ENCODE measurements around the gene SRP14. TPM values are rescaled to one million over a fixed set of nuclear protein-coding genes. Genes with fewer than 3 reads are reported as not detected.
"Not testable (repeated sequence)": the region's sequence is repeated elsewhere in the genome, so short reads cannot be mapped to it uniquely, and the experiment has no call there.

SRP14 gene
- total RNA-seq, 2 donors from 2014 or later = 179 to 219 TPM

DNA sequence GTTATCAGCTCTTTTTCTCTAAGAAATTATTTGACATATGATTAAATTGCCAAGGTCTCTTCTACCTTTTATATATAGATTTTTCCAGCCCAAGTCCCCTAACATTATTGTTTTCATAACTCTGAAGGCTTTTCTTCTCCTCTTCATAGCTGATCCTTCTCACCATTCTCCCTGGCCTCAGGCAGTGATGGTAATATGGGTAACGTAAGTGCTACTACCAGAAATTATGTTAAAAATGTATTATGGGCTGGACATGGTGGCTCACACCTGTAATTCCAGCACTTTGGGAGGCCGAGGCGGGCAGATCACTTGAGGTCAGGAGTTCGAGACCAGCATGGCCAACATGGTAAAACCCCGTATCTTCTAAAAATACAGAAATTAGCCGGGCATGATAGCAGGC lies 40.5 kb upstream of the SRP14 start:
- no peak overlapping the region for H3K27ac ChIP-seq
- TF ChIP-seq, protein P1, sequence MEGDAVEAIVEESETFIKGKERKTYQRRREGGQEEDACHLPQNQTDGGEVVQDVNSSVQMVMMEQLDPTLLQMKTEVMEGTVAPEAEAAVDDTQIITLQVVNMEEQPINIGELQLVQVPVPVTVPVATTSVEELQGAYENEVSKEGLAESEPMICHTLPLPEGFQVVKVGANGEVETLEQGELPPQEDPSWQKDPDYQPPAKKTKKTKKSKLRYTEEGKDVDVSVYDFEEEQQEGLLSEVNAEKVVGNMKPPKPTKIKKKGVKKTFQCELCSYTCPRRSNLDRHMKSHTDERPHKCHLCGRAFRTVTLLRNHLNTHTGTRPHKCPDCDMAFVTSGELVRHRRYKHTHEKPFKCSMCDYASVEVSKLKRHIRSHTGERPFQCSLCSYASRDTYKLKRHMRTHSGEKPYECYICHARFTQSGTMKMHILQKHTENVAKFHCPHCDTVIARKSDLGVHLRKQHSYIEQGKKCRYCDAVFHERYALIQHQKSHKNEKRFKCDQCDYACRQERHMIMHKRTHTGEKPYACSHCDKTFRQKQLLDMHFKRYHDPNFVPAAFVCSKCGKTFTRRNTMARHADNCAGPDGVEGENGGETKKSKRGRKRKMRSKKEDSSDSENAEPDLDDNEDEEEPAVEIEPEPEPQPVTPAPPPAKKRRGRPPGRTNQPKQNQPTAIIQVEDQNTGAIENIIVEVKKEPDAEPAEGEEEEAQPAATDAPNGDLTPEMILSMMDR (IDR thresholded peaks at IDR 0.05) = no peak
- DNase-seq (ENCODE audit: low spot score) (no peak), ATAC-seq (ENCODE audit: insufficient number of reproducible peaks, low FRiP score, low read depth) (no peak)
- H3K9me3 ChIP-seq = no peaks in the 10 kb centered on the region
- no peaks in the 10 kb centered on the region for H3K36me3 ChIP-seq
- H3K4me1 ChIP-seq (ENCODE audit: control insufficient read depth in 1 of 2, low read depth in 2 of 2) = peaks cover 17 to 23% of the 10 kb centered on the region in 2 donors
- no peak overlapping the region for H3K4me3 ChIP-seq
- H3K27me3 ChIP-seq (replicated peaks; ENCODE audit: insufficient read depth) = no peaks in the 10 kb centered on the region

DNA sequence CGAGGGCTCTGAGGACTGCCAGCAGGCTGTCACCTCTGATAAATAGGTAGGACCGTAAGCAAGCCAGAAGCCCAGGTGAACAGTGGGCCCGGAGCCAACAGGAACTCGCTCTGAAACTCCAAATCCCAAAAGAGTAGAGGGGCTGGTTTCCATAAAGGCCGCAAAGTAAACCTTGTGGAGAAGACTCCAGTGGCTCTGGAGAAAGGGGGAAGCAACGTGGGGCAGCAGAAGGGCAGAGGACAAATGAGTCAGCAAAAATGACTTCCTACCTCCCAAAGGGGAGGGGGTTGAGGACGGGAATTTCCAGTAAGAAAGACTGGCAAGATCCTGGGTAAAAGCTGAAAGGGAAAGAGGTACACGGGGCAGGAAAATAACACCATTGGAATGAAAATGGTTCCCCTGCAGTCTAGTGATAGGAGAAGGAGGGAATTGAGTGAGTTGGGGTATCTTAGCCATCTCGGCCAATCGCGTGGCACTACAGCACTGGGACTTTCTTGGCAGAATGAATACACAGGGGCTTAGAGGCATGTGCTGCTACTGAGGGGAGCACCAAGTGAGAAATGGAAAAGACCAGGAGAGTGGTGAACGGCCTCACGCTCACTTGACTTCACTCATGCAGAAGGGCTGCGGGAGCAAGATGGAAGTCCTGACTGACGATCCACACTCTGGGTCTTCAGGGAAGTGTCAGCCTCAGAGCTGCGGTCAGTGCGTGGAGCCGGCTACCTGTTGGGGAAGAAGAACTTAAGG lies 36.5 kb upstream of the SRP14 start:
- DNase-seq (ENCODE audit: low spot score) = no peak
- ATAC-seq (ENCODE audit: insufficient number of reproducible peaks, low FRiP score, low read depth) = no peak
- Histone ChIP-seq H3K36me3 (no peaks in the 10 kb centered on the region), H3K4me1 (ENCODE audit: control insufficient read depth in 1 of 2, low read depth in 2 of 2) (peaks cover 0 to 3% of the 10 kb centered on the region in 2 donors), H3K4me3 (no peak overlapping the region), H3K27me3 (replicated peaks; ENCODE audit: insufficient read depth) (no peaks in the 10 kb centered on the region), H3K27ac (no peak overlapping the region), H3K9me3 (no peaks in the 10 kb centered on the region)
- TF ChIP-seq, protein P1 (IDR thresholded peaks at IDR 0.05) = no peak

DNA sequence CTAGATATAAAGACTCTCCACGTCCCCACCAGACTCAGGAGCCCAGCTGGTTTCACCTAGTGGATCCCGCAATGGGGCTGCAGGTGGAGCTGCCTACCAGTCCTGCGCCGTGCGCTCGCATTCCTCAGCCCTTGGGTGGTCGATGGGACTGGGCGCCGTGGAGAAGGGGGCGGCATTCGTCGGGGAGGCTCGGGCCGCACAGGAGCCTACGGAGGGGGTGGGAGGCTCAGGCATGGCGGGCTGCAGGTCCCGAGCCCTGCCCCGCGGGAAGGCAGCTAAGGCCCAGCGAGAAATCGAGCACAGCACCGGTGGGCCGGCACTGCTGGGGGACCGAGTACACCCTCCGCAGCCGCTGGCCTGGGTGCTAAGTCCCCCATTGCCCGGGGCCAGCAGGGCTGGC lies 35.7 kb upstream of the SRP14 start:
- H3K27ac ChIP-seq; ATAC-seq (ENCODE audit: insufficient number of reproducible peaks, low FRiP score, low read depth); H3K36me3 ChIP-seq; H3K9me3 ChIP-seq; H3K4me1 ChIP-seq (ENCODE audit: control insufficient read depth in 1 of 2, low read depth in 2 of 2); DNase-seq (ENCODE audit: low spot score); H3K27me3 ChIP-seq (replicated peaks; ENCODE audit: insufficient read depth); H3K4me3 ChIP-seq: not testable (repeated sequence)

DNA sequence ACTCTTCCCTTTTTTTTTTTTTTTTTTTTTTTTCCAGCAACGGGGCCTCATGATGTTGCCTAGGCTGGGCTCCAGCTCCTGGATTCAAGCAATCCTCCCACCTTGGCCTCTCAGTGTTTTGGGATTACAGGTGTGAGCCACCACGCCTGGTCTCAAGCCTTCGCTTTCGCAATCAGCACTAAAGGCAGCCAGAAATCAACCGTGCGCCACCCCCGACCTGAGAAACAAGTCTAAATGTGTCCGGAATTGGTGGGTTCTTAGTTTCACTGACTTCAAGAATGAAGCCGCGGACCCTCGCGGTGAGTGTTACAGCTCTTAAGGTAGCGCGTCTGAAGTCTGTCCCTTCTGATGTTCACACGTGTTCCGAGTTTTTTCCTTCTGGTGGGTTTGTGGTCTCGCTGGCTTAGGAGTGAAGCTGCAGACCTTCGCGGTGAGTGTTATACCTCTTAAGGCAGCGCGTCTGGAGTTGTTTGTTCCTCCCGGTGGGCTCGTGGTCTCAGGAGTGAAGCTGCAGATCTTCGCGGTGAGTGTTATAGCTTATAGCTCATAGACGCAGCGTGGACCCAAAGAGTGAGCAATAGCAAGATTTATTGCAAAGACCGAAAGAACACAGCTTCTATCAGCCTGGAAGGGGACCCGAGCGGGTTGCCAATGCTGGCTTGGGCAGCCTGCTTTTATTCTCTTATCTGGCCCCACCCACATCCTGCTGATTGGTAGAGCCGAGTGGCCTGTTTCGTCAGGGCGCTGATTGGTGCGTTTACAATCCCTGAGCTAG lies 34.9 kb upstream of the SRP14 start:
- not testable (repeated sequence) for ATAC-seq (ENCODE audit: insufficient number of reproducible peaks, low FRiP score, low read depth); H3K27ac ChIP-seq; H3K4me3 ChIP-seq; H3K9me3 ChIP-seq; H3K27me3 ChIP-seq (replicated peaks; ENCODE audit: insufficient read depth); DNase-seq (ENCODE audit: low spot score); H3K36me3 ChIP-seq
- peaks cover 10 to 12% of the 10 kb centered on the region in 2 donors for H3K4me1 ChIP-seq (ENCODE audit: control insufficient read depth in 1 of 2, low read depth in 2 of 2)

DNA sequence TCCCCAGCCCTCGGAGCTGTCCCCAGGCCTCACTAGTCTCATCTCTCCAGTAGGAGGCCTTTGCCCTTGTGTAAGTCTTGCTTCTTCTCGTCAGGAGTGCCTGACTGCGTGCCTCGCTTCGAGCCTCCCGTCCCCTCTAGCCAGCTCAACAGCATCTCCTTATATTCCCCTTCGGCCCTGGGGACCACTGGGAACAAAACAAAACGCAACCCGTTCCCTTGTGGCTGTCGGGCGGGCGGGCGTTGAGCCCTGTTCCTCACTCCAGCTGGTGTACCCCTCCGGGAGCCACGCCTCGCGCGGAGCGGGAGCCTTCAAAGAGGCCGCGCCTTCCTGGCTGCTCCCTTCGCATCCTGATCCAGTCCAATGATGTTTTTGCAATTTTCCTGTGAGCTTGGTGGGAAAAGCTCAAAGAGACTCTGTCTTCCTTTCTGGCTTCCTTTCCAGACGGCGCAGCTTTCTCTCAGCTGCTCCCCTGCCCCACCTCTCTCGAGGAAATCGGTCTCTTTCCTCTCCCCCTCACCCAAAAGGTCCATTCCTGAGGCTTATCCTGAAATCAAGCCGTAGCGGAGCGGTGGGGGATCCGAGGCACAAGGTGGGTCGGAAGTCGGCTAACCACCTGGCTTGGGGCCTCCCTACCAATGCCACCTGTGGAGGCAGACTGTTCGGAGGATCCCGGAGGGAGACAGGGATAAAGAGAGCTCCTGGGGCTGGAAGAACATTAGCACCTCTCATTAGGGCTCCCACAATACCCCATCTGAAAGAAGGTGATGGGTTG lies 33.4 kb upstream of the SRP14 start:
- Histone ChIP-seq H3K27me3 (replicated peaks; ENCODE audit: insufficient read depth) (no peaks in the 10 kb centered on the region), H3K9me3 (no peaks in the 10 kb centered on the region), H3K4me3 (no peak overlapping the region), H3K4me1 (ENCODE audit: control insufficient read depth in 1 of 2, low read depth in 2 of 2) (peaks cover 14 to 21% of the 10 kb centered on the region in 2 donors), H3K36me3 (no peaks in the 10 kb centered on the region), H3K27ac (no peak overlapping the region)
- DNase-seq (ENCODE audit: low spot score) (no peak), ATAC-seq (ENCODE audit: insufficient number of reproducible peaks, low FRiP score, low read depth) (no peak)
- TF ChIP-seq, protein P1 (IDR thresholded peaks at IDR 0.05) = no peak
